GM15510 (cell line): ENCODE data around the gene PLA2G12A.

Source experiments
- POLR2A ChIP-seq: IDR thresholded peaks from 3 replicates; pipeline ENCODE4 v1.6.1; 2011; ENCODE audit warnings: borderline replicate concordance; ENCODE audit not compliant: insufficient read length; ENCODE audit errors: extremely low read depth

The PLA2G12A gene

DNA sequence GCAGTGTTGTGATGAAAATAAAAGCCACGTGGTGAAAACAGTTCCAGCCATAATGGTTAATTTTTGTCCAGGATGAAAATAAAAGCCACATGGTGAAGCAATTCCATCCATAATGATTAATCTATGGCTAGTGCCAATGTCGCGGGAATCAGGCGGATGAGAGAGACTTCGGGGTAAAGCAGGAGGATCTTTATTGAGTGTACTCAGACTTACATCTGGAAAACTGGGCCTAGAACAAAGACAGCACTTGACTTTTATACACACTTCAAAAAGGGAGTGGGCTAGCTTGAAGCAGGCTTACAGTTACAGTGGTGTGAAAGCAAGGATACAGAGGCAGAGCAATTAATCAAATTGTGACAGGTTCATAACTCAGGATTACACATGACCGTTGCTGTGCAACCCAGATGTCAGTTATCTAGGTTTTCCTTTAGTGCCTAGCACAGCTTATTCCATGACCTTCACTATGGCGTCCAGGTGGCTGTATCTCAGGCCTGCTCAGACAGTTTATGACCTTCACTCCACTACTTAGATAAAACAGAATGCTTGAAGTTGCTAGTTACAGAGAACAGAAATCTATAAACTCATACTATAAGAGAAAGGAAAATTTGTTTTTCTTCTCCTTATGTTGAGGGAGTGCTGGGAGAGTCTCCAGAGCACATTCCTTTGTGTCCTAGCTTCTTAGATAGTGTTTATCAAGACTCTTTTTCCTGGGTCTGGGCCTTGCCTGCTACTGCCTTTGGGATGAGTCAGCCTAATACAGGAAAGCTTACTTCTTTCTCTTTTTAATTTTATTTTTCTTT, 5.9 kb upstream of the PLA2G12A start:
- TF ChIP-seq POLR2A = no peak

DNA sequence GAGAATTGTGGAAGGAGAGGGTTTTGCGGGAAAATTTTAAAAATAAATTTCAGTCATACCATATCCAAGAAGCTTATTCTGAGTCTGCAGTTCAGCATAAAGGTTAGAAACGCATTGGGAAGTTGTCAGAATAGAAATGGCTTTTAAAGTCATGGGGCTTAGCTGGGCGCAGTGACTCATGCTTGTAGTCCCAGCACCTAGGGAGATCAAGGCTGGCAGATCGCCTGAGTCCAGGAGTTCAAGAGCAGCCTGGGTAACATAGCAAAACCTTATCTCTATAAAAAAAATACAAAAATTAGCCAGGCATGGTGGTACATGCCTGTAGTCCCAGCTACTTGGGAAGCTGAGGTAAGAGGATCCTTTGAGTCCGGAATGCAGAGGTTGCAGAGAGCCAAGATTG, 3.9 kb upstream of the PLA2G12A start:
- no peak for TF ChIP-seq POLR2A

DNA sequence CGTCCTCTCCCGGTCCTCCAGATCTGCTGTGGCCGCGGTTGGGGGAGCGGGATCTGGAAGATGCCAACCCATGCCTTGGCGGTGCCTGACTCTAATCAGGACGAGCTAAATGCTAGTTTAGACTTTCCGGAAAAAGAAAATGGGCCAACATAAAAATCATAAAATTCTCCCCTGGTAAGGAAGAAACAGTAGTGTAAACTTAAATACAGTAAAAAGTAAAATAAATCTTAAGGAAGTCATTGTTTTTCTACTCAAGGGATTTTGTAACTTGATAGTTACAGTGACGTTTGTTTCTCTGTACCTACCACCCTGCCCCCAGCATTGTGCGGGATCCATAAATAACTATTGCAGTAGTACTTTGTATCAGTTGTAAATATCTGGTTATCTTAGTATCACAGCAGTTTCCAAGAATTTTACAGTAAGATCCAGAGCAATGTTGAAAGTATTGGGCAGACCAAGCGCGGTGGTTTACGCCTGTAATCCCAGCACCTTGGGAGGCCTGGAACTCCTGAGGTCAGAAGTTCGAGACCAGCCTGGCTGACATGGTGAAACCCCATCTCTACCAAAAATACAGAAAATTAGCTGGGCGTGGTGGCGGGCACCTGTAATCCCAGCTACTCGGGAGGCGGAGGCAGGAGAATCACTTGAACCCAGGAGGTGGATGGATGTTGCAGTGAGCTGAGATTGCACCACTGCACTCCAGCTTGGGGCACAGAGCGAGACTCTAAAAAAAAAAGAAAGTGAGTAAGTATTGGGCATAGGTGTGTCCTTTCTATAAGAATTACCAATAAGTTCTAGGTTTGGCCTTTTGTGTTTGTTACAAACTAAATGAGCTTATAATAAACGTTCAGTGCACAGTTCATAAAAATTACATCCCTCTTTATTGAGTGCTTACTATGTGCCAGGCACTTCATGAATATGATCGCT, 1.0 kb upstream of the PLA2G12A start:
- no peak for TF ChIP-seq POLR2A

DNA sequence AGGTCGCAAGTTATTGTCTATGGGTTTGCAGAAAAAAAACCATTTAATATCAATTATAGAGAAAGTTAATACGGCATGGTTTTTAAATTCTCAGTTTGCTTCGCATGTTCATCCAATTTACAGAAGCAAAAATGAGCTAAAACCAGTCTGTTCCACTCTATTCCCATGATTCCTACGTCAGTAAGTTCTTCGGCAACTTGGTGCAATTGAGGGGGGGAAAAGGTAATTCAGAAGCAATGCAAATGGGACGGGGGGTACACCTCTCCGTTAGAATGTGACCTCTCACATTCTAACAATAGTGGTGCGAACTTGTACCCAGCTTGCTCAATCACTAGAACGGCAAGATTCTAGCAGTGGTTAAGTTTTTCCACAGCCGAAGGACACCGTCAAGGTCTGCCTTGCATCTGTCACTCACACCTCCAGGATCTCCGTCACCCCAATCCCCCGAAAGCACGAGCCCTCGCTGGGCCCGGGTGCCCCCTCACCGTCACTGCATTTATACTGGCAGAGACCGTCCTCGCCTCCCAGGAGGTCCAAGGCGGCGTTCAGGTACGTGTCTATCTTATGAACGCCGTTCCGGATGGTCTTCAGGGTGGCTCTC, 653 bp downstream of the PLA2G12A start:
- TF ChIP-seq POLR2A = no peak

DNA sequence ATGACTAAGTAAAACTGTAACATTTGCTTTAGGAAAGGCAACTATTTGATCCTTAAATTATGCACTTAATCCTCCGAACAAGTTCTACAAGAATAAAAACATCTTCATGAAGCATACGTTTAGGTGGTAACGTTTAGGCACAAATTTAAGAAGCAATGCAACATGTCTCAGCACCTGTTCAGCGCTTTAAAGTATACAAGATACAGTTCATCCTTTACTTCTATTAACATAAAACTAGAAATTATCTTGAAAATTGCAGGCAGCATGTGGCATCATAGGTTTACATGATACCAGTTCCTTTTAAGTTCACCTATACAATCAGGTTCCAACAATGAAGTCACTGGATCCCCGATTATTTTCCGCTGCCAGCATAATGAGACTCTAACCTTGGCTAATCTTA, 1.5 kb downstream of the PLA2G12A start:
- TF ChIP-seq POLR2A = no peak

DNA sequence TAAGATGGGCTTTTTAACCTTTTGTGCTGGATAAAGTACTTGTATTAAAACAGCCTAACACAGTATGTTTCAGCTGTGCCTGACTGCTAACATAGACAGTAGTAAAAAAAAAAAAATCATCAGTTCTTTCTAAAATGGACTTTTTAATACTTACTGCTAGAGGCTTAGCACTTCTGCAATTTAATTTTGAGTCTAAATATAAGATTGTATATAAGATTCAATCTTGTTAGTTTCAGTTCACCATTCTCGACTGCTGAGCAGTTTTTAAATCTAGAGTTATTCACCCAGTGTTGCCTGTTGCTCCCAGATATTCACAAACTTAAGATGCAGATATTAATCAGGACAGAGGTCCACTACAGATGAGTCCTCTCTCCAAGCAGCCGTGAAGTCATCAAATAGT, 6.8 kb downstream of the PLA2G12A start:
- TF ChIP-seq POLR2A = no peak

DNA sequence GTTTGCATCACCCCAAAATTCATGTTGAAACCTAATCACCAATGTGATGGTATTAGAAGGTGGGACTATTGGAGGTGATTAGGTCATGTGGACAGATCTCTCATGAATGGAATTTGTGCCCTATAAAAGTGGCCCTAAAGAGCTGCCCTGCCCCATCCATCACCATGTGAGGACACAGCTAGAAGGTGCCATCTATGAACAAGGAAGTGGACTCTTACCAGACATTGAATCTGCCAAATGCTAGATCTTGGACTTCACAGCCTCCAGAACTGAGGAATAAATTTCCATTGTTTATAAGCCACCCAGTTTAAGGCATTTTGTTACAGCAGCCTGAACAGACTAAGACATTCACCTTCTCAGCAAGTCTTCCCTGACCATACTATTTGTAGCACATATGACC, 7.5 kb downstream of the PLA2G12A start:
- TF ChIP-seq POLR2A = no peak

DNA sequence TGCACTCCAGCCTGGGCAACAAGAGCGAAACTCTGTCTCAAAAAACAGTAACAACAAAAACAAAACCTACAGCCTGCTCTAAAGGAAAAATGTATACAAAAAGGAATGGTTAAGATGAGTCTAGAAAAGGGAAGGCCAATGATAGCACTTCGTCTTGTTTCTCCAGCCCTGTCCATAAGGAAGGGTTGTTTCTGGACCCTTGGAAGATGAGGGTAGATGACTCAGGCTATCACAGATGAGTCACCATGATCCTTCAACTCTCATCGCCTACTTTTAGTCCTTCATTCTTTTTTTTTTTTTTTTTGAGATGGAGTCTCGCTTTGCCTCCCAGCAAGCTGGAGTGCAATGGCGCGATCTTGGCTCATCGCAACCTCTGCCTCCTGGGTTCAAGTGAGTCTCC, 8.8 kb downstream of the PLA2G12A start:
- TF ChIP-seq POLR2A = no peak

DNA sequence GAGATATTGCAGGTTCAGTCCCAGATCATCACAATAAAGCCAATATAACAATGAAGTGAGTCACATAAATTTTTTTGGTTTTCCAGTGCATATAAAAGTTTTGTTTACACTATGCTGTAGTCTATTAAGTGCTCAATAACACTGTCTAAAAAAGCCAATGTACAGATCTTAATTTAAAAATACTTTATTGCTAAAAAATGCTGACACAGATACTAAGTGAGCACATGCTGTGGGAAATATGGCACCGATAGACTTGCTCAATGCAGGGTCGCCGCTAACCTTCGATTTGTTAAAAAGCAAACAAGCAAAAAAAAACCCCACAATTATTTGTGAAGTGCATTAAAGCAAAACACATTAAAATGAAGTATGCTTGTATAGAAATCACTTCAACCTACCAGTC, 10.3 kb downstream of the PLA2G12A start:
- TF ChIP-seq POLR2A = no peak

DNA sequence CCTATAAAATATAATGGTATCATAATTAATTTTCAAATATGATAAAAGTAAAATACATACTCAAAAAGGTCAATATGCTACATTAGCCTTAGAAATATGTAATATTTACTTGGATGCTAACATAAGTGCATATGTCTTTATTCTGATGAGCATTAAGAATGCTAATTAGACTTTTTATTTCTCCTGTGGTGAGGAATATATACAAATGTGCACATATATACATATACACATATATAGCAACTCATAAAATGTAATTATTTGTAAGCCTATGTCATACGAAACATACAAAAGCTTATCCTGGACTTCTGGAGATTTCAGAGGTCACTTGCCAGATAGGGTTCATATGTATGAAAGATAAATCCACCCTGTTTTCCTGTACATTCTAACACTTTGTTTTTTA, 11.1 kb downstream of the PLA2G12A start:
- no peak for TF ChIP-seq POLR2A

DNA sequence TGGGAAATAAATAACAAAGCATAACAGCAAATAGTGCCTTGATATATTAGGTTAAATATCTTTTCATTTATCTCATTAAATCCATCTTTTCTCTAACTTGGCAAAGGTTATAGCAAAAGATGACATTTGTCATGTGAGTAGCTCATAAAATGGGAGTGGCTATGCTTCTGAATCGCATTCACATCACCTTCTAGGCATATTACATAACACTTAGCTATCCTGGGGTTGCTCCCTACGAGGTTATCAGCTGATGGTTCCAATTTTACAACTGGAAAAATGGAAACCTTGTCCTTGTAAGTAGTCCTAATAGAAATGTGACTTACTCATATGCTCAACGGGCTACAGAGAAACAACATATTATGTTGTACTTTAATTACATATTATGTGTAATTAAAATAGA, 16.4 kb downstream of the PLA2G12A start:
- TF ChIP-seq POLR2A = no peak

DNA sequence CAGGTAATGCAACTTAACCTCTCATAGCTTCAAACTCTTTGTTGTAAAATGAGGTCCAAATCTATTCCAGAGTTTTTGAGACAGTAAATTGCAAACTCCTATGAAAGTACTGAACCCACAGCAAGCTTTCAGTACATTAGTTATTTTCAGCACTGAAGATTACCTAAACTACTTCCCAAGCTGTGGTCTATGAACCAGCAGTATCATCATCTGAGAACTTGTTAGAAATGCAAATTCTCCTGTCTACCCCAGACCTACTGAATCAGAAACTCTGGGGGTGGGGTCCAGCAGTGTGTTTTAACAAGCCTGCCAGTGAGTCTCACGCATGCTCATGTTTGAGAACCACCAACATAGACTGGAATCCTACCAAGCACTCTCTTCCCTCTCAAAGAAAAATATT, 20.9 kb downstream of the PLA2G12A start:
- no peak for TF ChIP-seq POLR2A

DNA sequence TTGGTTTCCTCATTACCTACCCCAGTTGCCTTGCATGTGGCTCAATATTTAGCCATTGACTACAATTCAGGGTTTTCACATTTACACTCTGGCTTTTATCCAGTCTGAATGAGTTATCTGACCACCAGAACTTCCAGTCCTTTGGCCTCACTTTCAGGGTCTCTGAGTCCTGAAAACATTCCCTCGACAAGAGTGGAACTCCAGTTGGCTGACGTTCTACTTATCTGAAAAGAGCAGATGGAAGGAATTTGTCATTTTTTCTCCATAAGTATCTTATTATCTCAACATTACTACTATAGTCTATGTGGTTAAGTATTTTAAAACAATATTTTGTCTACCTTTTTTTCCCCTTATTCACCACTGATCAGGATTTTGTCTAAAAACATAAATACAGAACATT, 21.4 kb downstream of the PLA2G12A start:
- no peak for TF ChIP-seq POLR2A

DNA sequence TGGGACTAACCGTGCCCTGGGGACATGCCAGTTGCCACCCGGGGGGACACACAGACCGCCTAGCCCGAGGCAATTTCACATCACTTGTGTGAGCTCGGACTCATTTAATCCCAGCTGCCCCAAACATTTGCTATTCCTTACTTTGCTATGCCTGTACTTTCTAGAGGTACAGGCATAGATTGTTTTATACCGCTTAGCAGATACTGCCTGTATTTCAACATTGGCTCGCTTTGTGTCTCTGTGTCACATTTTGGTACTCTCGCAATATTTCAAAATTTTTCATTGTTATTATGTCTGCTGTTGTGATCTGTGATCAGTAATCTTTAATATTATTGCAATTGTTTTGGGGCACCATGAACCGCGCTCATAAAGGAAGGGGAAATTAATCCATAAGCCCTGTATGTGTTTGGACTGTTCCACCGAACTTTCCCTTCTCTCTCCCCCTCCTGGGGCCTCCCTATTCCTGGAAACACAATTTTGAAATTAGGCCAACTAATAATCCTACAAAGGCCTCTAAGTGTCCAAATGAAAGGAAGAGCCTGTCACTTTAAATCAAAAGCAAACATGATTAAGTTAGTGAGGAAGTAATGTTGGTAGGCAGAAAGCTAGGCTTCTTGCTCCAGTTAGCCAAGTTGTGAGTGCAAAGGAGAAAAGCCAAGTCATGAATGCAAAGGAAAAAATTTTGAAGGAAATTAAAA, 26.1 kb downstream of the PLA2G12A start:
- no peak for TF ChIP-seq POLR2A
